ENCODE results near the gene PFKFB2.
"Not testable (repeated sequence)": the region's sequence is repeated elsewhere in the genome, so short reads cannot be mapped to it uniquely, and the experiment has no call there.

PFKFB2 gene

GRCh38 chr1:207039380-207040180 is 13.5 kb upstream of the PFKFB2 start:
- no peak for DNase-seq (ENCODE audit: low read depth)

- DNase-seq (ENCODE audit: low read depth) = no peak
Measured at GRCh38 chr1:207040181-207040533, 12.9 kb upstream of the PFKFB2 start.

- DNase-seq (ENCODE audit: low read depth) = not testable (repeated sequence)
Measured at GRCh38 chr1:207041397-207041796, 11.7 kb upstream of the PFKFB2 start.

- DNase-seq (ENCODE audit: low read depth) = no peak
Measured at GRCh38 chr1:207045453-207045852, 7.6 kb upstream of the PFKFB2 start.

GRCh38 chr1:207047505-207047904 is 5.6 kb upstream of the PFKFB2 start:
- no peak for DNase-seq (ENCODE audit: low read depth)

GRCh38 chr1:207048041-207048440 is 5.0 kb upstream of the PFKFB2 start:
- DNase-seq (ENCODE audit: low read depth) = no peak

GRCh38 chr1:207049054-207049453 is 4.0 kb upstream of the PFKFB2 start:
- DNase-seq (ENCODE audit: low read depth) = no peak

GRCh38 chr1:207049514-207049913 is 3.6 kb upstream of the PFKFB2 start:
- DNase-seq (ENCODE audit: low read depth) = no peak

- no peak for DNase-seq (ENCODE audit: low read depth)
Measured at GRCh38 chr1:207049974-207050391, 3.1 kb upstream of the PFKFB2 start.

GRCh38 chr1:207050480-207051190 is 2.4 kb upstream of the PFKFB2 start:
- DNase-seq (ENCODE audit: low read depth) = peak; percentile 73

- no peak for DNase-seq (ENCODE audit: low read depth)
Measured at GRCh38 chr1:207051191-207051943, 1.7 kb upstream of the PFKFB2 start, which contains the start of gene YOD1. TSS of gene YOD1 (minus strand) at chr1:207051208. CDS start at chr1:207051030, 178 bp downstream.

GRCh38 chr1:207054491-207054890 is 1.4 kb downstream of the PFKFB2 start:
- no peak for DNase-seq (ENCODE audit: low read depth)

GRCh38 chr1:207055386-207056001 is 2.4 kb downstream of the PFKFB2 start:
- DNase-seq (ENCODE audit: low read depth) = no peak

GRCh38 chr1:207056673-207057072 is 3.6 kb downstream of the PFKFB2 start:
- no peak for DNase-seq (ENCODE audit: low read depth)

GRCh38 chr1:207058252-207058651 is 5.2 kb downstream of the PFKFB2 start:
- no peak for DNase-seq (ENCODE audit: low read depth)

- no peak for DNase-seq (ENCODE audit: low read depth)
Measured at GRCh38 chr1:207058878-207059867, 6.1 kb downstream of the PFKFB2 start.

- DNase-seq (ENCODE audit: low read depth) = no peak
Measured at GRCh38 chr1:207059881-207060280, 6.8 kb downstream of the PFKFB2 start.

- no peak for DNase-seq (ENCODE audit: low read depth)
Measured at GRCh38 chr1:207060596-207060995, 7.5 kb downstream of the PFKFB2 start.

GRCh38 chr1:207062058-207062457 is 9.0 kb downstream of the PFKFB2 start:
- no peak for DNase-seq (ENCODE audit: low read depth)

- DNase-seq (ENCODE audit: low read depth) = no peak
Measured at GRCh38 chr1:207063014-207063413, 9.9 kb downstream of the PFKFB2 start.

- no peak for DNase-seq (ENCODE audit: low read depth)
Measured at GRCh38 chr1:207064561-207064960, 11.5 kb downstream of the PFKFB2 start.

Data from activated T-helper 1 cell treated with Interleukin-2 at 50 U/mL for 16 hours (primary cell).